Testis (tissue), 3 donors: Measurements from ENCODE around the gene DAB1. TPM values are rescaled to one million over a fixed set of nuclear protein-coding genes. Genes with fewer than 3 reads are reported as not detected.

Source experiments
- DNase-seq: peaks from one replicate; pipeline ENCODE4 v3.0.0-alpha.2; 2019
- H3K27ac ChIP-seq, 2 donors: fragments of 200-600 bp; sonication (generic); one replicate each; pipeline ENCODE4 v1.5.1; 2019
- H3K27me3 ChIP-seq: fragments of 200-600 bp; sonication (generic); one replicate; pipeline ENCODE4 v1.5.1; 2019
- H3K36me3 ChIP-seq: fragments of 200-600 bp; sonication (generic); one replicate; pipeline ENCODE4 v1.5.1; 2017; ENCODE audit warnings: low read depth; ENCODE audit errors: missing control alignments
- H3K4me1 ChIP-seq: fragments of 200-600 bp; sonication (generic); one replicate; pipeline ENCODE4 v1.5.1; 2019
- H3K4me3 ChIP-seq, 2 donors: fragments of 200-600 bp; sonication (generic); one replicate each; pipeline ENCODE4 v1.5.1; 2017 to 2019
- H3K9me3 ChIP-seq: fragments of 200-600 bp; sonication (generic); one replicate; pipeline ENCODE4 v1.5.1; 2017
- POLR2A ChIP-seq: fragments of 450-650 bp; IDR thresholded peaks from one replicate; pipeline ENCODE4 v1.6.1; 2017; ENCODE audit warnings: antibody characterized with exemption, mild to moderate bottlenecking, moderate library complexity
- whole genome bisulfite sequencing, 2 donors: methylation state at CpG; one replicate each; pipeline ENCODE4 v1.1.5; 2018; 5-methylcytosine and 5-hydroxymethylcytosine counted together
- intact Hi-C: fragments of 100-400 bp; cut with DNase I; formaldehyde crosslinking; loops from one replicate; pipeline ENCODE4 v1.15.1; 2023; ENCODE audit warnings: low total_unique reads
- polyA plus RNA-seq: library from polyadenylated mRNA; stranded (reverse); fragments of 350-450 nt; fragmentation: Illumina TruSeq; extraction: RNeasy Lipid Tissue Mini Kit (QIAGEN cat#74804); gene quantifications from one replicate; pipeline ENCODE4 v1.2.3, GENCODE V29; 2014; ENCODE audit warnings: low read depth, low replicate concordance; ENCODE audit not compliant: insufficient read depth
- total RNA-seq, 2 donors: library from RNA; depleted of rRNA; stranded (reverse); fragments of >200 nt; gene quantifications; one replicate each; pipeline ENCODE4 v1.2.3, GENCODE V29; 2016
- TF ChIP-seq, protein P1 (sequence below), 3 experiments: fragments of 450-650 bp in 2 of 3; fragments of 200-600 bp in 1 of 3; sonication (generic) in 1 of 3; IDR thresholded peaks; one replicate each; pipeline ENCODE4 v1.5.1; 2016 to 2019; ENCODE audit warnings: antibody characterized with exemption in 3 of 3, mild to moderate bottlenecking in 2 of 3, moderate library complexity in 1 of 3

Gene DAB1
- total and polyA plus RNA-seq, 3 donors from 2014 or later, result 0.79 to 1.7 (median 1.2) TPM

DNA sequence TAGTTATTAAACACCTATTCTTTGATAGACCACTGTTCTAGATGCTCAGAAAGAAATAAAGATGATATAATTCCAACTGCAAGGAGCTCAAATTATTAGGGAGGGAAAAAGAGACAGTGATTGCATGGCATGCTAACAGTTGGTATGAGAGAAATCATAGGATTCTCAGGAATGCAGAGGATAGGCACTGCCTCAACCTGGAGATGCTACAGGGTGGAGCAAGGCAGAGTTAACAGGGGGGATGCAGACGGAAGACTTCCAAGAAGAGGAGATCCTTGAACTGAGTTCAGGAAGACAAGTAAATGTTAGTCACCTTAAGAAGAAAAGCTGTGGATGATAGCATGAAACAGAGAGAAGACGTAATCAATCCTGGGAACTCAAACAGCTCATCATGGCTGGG, 123.7 kb downstream of the DAB1 start:
- H3K27me3 ChIP-seq, result no peaks in the 10 kb centered on the region

DNA sequence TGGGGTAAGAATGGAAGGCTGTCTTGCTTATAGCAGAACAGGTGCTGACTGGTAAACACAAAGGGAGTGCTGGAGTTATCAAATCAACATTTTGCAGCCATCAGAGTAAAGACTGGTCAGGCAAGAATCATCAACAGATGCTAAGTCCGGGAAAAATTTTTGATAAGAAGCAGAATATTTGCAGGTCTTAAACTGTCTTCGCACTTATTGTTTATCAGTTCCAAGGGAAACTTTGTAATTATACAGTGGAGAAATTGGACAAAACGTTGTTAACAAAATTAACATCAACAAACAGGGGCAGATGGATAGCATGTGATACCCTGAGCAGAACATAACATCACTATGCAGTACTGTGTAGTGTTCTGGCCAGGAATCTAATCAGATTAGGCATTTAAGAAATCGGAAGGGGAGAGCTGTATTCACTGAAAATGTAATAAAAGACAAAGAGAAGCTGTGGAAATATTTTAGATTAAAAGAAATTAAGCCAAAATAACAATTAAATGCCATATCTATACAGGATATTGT, 127.1 kb downstream of the DAB1 start:
- Histone ChIP-seq H3K36me3 (no peaks in the 10 kb centered on the region), H3K9me3 (no peaks in the 10 kb centered on the region), H3K4me1 (no peaks in the 10 kb centered on the region), H3K27ac (no peak overlapping the region), H3K27me3 (no peaks in the 10 kb centered on the region), H3K4me3 (no peak overlapping the region)
- WGBS, 2 donors, result 41 to 43% methylated on average over 4 of the region's 4 CpGs
- DNase-seq, result no peak
- intact Hi-C loops, result no loop called here
- TF ChIP-seq, protein P1, sequence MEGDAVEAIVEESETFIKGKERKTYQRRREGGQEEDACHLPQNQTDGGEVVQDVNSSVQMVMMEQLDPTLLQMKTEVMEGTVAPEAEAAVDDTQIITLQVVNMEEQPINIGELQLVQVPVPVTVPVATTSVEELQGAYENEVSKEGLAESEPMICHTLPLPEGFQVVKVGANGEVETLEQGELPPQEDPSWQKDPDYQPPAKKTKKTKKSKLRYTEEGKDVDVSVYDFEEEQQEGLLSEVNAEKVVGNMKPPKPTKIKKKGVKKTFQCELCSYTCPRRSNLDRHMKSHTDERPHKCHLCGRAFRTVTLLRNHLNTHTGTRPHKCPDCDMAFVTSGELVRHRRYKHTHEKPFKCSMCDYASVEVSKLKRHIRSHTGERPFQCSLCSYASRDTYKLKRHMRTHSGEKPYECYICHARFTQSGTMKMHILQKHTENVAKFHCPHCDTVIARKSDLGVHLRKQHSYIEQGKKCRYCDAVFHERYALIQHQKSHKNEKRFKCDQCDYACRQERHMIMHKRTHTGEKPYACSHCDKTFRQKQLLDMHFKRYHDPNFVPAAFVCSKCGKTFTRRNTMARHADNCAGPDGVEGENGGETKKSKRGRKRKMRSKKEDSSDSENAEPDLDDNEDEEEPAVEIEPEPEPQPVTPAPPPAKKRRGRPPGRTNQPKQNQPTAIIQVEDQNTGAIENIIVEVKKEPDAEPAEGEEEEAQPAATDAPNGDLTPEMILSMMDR (IDR thresholded peaks at IDR 0.05), result no peak
- no peak for TF ChIP-seq POLR2A

More for the DNA sequence above, 123.7 kb downstream of the DAB1 start:
- WGBS, 2 donors, result 91 to 92% methylated on average over 2 of the region's 2 CpGs
- Histone ChIP-seq H3K4me1 (no peaks in the 10 kb centered on the region), H3K27ac (no peak overlapping the region), H3K9me3 (no peaks in the 10 kb centered on the region), H3K36me3 (no peaks in the 10 kb centered on the region), H3K4me3 (no peak overlapping the region)
- no peak for TF ChIP-seq POLR2A
- TF ChIP-seq, protein P1 (IDR thresholded peaks at IDR 0.05), result no peak
- no peak for DNase-seq
- intact Hi-C loops, result no loop called here

DNA sequence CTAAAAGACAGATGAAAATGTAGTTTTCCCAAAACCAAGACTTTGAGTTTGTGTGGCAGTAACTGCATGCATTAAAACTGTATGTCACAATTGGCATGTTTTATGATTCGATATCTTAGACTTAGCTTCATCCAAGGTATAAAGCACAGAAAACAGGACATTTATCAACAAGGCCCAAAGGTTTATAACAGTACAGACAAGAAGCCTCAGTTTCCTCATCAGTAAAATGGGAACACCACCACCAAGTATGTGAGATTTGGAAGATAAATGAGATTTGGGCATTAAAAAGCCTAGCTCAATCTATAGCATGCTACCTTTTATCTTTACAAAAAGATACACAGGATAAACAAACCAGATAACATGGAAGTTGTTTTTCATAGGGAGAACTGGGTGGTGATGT, 128.5 kb downstream of the DAB1 start:
- DNase-seq, result no peak
- intact Hi-C loops, result no loop called here
- WGBS, 2 donors, result 86 to 100% methylated on average over 1 of the region's 1 CpG
- Histone ChIP-seq H3K27ac (no peak overlapping the region), H3K9me3 (no peaks in the 10 kb centered on the region), H3K4me3 (no peak overlapping the region), H3K36me3 (no peaks in the 10 kb centered on the region), H3K4me1 (no peaks in the 10 kb centered on the region), H3K27me3 (no peaks in the 10 kb centered on the region)
- TF ChIP-seq POLR2A, result no peak
- TF ChIP-seq, protein P1 (IDR thresholded peaks at IDR 0.05), result no peak

DNA sequence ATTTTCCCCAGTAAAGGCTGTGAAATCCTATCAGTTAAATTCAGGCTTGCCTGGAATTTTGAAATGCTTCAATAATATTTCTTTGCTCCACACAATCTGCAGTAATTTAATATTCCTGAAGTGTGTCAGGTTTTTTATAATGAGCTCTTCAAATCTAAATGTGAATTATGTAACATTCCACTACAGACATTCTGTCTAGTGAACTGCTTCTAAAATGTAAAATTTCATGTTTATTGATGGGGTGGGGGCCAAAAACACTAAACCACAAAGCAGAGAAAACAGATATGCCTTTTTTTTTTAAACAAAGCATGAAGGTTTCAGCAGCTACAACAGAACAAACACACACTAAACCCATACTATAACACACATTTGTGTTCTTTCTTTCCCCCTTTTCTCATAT, 129.7 kb downstream of the DAB1 start:
- intact Hi-C loops, result no loop called here
- H3K27me3 ChIP-seq, result no peaks in the 10 kb centered on the region
- H3K36me3 ChIP-seq, result no peaks in the 10 kb centered on the region
- TF ChIP-seq, protein P1 (IDR thresholded peaks at IDR 0.05), result no peak
- TF ChIP-seq POLR2A, result no peak
- no peak for DNase-seq
- H3K27ac ChIP-seq, result no peak overlapping the region
- H3K9me3 ChIP-seq, result no peaks in the 10 kb centered on the region
- H3K4me3 ChIP-seq, result no peak overlapping the region
- H3K4me1 ChIP-seq, result no peaks in the 10 kb centered on the region

DNA sequence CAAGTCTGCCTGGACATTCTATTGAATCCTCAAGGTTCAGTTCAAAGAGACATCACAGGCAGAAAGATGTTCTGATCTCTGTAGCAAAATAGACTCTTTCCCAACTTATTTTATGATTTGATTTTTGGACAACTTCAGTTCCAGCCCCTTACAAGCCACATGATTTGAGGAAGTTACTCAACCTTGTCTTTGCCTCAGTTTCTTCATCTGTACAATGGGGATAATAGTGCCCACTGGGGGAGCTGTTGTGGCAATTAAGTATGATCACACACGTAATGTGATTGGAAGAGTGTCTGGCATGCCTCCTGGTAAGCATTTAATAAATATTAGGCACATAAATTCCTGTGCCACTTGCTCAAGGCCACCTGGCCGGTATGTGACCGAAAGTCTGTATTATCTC, 130.6 kb downstream of the DAB1 start:
- no peaks in the 10 kb centered on the region for H3K4me1 ChIP-seq
- no peak overlapping the region for H3K4me3 ChIP-seq
- H3K27me3 ChIP-seq, result no peaks in the 10 kb centered on the region
- TF ChIP-seq, protein P1 (IDR thresholded peaks at IDR 0.05), result no peak
- TF ChIP-seq POLR2A, result no peak
- no peak for DNase-seq
- H3K27ac ChIP-seq, result no peak overlapping the region
- WGBS, 2 donors, result 64 to 83% methylated on average over 3 of the region's 3 CpGs
- no peaks in the 10 kb centered on the region for H3K36me3 ChIP-seq
- intact Hi-C loops, result no loop called here
- no peaks in the 10 kb centered on the region for H3K9me3 ChIP-seq
